ENCODE measurements around the gene ZBTB25. TPM values are rescaled to one million over a fixed set of nuclear protein-coding genes. Genes with fewer than 3 reads are reported as not detected.

ZBTB25 gene
- polyA plus RNA-seq, 1 donor (not counting 4 experiments of a cell fraction or from before 2014, with no cell fraction given) = 6.8 TPM

- Histone ChIP-seq H3K27me3 (ENCODE audit: control insufficient read depth, extremely low read depth, insufficient read depth, low read length) (no peaks in the 10 kb centered on the region), H3K4me1 (ENCODE audit: control insufficient read depth, extremely low read depth, insufficient read depth, low read length) (no peaks in the 10 kb centered on the region), H3K4me2 (ENCODE audit: control insufficient read depth, extremely low read depth, insufficient read depth, low read depth, low read length) (no peak overlapping the region), H4K20me1 (ENCODE audit: control insufficient read depth, extremely low read depth, insufficient read depth, low read length) (no peaks in the 10 kb centered on the region), H3K9me1 (ENCODE audit: control insufficient read depth, extremely low read depth, insufficient read depth, low read length) (no peaks in the 10 kb centered on the region), H3K27ac (ENCODE audit: control insufficient read depth, insufficient read depth, low read length) (no peak overlapping the region), H3K36me3 (ENCODE audit: control insufficient read depth in 2 of 2, extremely low read depth in 1 of 2, insufficient read depth in 2 of 2, low read length in 2 of 2) (peaks cover 6 to 10% of the 10 kb centered on the region in 2 experiments), H3K79me2 (ENCODE audit: control insufficient read depth, insufficient read depth, low read length) (no peaks in the 10 kb centered on the region), H3K9me3 (ENCODE audit: control insufficient read depth, low read depth, low read length) (no peaks in the 10 kb centered on the region), H3K4me3 (ENCODE audit: control insufficient read depth in 2 of 3, extremely low read depth in 1 of 3, insufficient read depth in 2 of 3, low read depth in 1 of 3, low read length in 3 of 3) (no peak overlapping the region), H2AFZ (ENCODE audit: control insufficient read depth, low read length) (no peak overlapping the region), H3K9ac (ENCODE audit: control insufficient read depth, extremely low read depth, insufficient read depth, low read length) (no peak overlapping the region)
- dilution Hi-C loops (cut with MboI; ENCODE audit: extremely low pct_ligation_motif_present, low sequenced_read_pairs) = no loop called here
- TF ChIP-seq EZH2 (IDR thresholded peaks at IDR 0.05; ENCODE audit: low read length) (no peak), CTCF (optimal IDR thresholded peaks at IDR 0.05 in 1 of 3, IDR thresholded peaks at IDR 0.05 in 1 of 3, conservative IDR thresholded peaks at IDR 0.05 in 1 of 3; ENCODE audit: extremely low read depth in 1 of 3, insufficient read depth in 2 of 3, low read length in 3 of 3) (no peak)
- FAIRE-seq (no peak), DNase-seq (ENCODE audit: low read depth, low spot score) (no peak)
These were observed 12.0 kb downstream of the ZBTB25 start for GRCh38 chr14:64491637-64492036.

GRCh38 chr14:64488590-64489099, 15.0 kb downstream of the ZBTB25 start:
- no peaks in the 10 kb centered on the region for H3K9me1 ChIP-seq (ENCODE audit: control insufficient read depth, extremely low read depth, insufficient read depth, low read length)
- no peak overlapping the region for H3K9ac ChIP-seq (ENCODE audit: control insufficient read depth, extremely low read depth, insufficient read depth, low read length)
- dilution Hi-C loops (cut with MboI; ENCODE audit: extremely low pct_ligation_motif_present, low sequenced_read_pairs) = no loop called here
- no peaks in the 10 kb centered on the region for H3K79me2 ChIP-seq (ENCODE audit: control insufficient read depth, insufficient read depth, low read length)
- H3K9me3 ChIP-seq (ENCODE audit: control insufficient read depth, low read depth, low read length) = no peaks in the 10 kb centered on the region
- FAIRE-seq = no peak
- H4K20me1 ChIP-seq (ENCODE audit: control insufficient read depth, extremely low read depth, insufficient read depth, low read length) = no peaks in the 10 kb centered on the region
- DNase-seq (ENCODE audit: low read depth, low spot score) = no peak
- no peak overlapping the region for H3K4me3 ChIP-seq (ENCODE audit: control insufficient read depth in 2 of 3, extremely low read depth in 1 of 3, insufficient read depth in 2 of 3, low read depth in 1 of 3, low read length in 3 of 3)
- no peaks in the 10 kb centered on the region for H3K27me3 ChIP-seq (ENCODE audit: control insufficient read depth, extremely low read depth, insufficient read depth, low read length)
- no peak overlapping the region for H3K27ac ChIP-seq (ENCODE audit: control insufficient read depth, insufficient read depth, low read length)
- H2AFZ ChIP-seq (ENCODE audit: control insufficient read depth, low read length) = no peak overlapping the region
- peaks cover 4 to 10% of the 10 kb centered on the region in 2 experiments for H3K36me3 ChIP-seq (ENCODE audit: control insufficient read depth in 2 of 2, extremely low read depth in 1 of 2, insufficient read depth in 2 of 2, low read length in 2 of 2)
- TF ChIP-seq EZH2 (IDR thresholded peaks at IDR 0.05; ENCODE audit: low read length) (no peak), CTCF (optimal IDR thresholded peaks at IDR 0.05 in 1 of 3, IDR thresholded peaks at IDR 0.05 in 1 of 3, conservative IDR thresholded peaks at IDR 0.05 in 1 of 3; ENCODE audit: extremely low read depth in 1 of 3, insufficient read depth in 2 of 3, low read length in 3 of 3) (no peak)
- H3K4me2 ChIP-seq (ENCODE audit: control insufficient read depth, extremely low read depth, insufficient read depth, low read depth, low read length) = no peak overlapping the region
- no peaks in the 10 kb centered on the region for H3K4me1 ChIP-seq (ENCODE audit: control insufficient read depth, extremely low read depth, insufficient read depth, low read length)
